Lower leg skin (tissue), 3 donors: ENCODE measurements around the gene JMJD1C.

ENCODE experiments used
- POLR2A ChIP-seq, 2 donors: fragments of 450-650 bp; IDR thresholded peaks; one replicate each; pipeline ENCODE4 v1.6.1; 2016 to 2017; ENCODE audit warnings: antibody characterized with exemption in 2 of 2, mild to moderate bottlenecking in 1 of 2, moderate library complexity in 1 of 2
- TF ChIP-seq, protein P1 (sequence below), 3 donors: fragments of 450-650 bp; IDR thresholded peaks; one replicate each; pipeline ENCODE4 v1.5.1; 2016; ENCODE audit warnings: antibody characterized with exemption in 3 of 3, mild to moderate bottlenecking in 3 of 3, moderate library complexity in 2 of 3

DNA sequence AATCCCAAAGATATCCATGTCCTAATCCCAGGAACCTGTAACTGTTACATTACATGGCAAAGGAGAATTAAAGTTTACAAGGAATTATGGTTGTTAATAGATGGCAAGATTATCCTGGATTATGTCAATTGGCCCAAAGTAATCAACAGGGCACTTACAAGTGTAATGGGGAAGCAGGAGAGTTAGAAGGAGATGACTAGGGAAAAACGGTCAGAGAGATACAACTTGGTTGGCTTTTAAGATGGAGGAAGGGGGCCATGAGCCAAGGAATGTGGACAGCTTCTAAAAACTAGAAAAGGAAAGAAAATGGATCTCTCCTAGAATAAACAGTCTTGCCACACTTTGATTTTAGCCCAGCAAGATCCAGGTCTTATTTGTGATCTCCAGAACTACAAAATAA, 3.3 kb downstream of the JMJD1C start:
- no peak for TF ChIP-seq POLR2A (IDR thresholded peaks at IDR 0.05)
- TF ChIP-seq, protein P1, sequence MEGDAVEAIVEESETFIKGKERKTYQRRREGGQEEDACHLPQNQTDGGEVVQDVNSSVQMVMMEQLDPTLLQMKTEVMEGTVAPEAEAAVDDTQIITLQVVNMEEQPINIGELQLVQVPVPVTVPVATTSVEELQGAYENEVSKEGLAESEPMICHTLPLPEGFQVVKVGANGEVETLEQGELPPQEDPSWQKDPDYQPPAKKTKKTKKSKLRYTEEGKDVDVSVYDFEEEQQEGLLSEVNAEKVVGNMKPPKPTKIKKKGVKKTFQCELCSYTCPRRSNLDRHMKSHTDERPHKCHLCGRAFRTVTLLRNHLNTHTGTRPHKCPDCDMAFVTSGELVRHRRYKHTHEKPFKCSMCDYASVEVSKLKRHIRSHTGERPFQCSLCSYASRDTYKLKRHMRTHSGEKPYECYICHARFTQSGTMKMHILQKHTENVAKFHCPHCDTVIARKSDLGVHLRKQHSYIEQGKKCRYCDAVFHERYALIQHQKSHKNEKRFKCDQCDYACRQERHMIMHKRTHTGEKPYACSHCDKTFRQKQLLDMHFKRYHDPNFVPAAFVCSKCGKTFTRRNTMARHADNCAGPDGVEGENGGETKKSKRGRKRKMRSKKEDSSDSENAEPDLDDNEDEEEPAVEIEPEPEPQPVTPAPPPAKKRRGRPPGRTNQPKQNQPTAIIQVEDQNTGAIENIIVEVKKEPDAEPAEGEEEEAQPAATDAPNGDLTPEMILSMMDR (IDR thresholded peaks at IDR 0.05): no peak
